Lower leg skin (tissue), 3 donors: ENCODE results near the gene TPRN.

Source experiments
- POLR2A ChIP-seq, 2 donors: fragments of 450-650 bp; IDR thresholded peaks; one replicate each; pipeline ENCODE4 v1.6.1; 2016 to 2017; ENCODE audit warnings: antibody characterized with exemption in 2 of 2, mild to moderate bottlenecking in 1 of 2, moderate library complexity in 1 of 2
- TF ChIP-seq, protein P1 (sequence below), 3 donors: fragments of 450-650 bp; IDR thresholded peaks; one replicate each; pipeline ENCODE4 v1.5.1; 2016; ENCODE audit warnings: antibody characterized with exemption in 3 of 3, mild to moderate bottlenecking in 3 of 3, moderate library complexity in 2 of 3

DNA sequence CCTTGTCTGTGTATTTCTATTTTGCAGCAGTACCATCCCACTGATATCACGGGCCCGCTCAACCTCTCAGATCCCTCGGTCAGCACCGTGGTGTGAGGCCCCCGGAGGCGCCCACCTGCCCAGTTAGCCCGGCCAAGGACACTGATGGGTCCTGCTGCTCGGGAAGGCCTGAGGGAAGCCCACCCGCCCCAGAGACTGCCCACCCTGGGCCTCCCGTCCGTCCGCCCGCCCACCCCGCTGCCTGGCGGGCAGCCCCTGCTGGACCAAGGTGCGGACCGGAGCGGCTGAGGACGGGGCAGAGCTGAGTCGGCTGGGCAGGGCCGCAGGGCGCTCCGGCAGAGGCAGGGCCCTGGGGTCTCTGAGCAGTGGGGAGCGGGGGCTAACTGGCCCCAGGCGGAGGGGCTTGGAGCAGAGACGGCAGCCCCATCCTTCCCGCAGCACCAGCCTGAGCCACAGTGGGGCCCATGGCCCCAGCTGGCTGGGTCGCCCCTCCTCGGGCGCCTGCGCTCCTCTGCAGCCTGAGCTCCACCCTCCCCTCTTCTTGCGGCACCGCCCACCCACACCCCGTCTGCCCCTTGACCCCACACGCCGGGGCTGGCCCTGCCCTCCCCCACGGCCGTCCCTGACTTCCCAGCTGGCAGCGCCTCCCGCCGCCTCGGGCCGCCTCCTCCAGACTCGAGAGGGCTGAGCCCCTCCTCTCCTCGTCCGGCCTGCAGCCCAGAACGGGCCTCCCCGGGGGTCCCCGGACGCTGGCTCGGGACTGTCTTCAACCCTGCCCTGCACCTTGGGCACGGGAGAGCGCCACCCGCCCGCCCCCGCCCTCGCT is 32.6 kb downstream of the TPRN start:
- TF ChIP-seq, protein P1, sequence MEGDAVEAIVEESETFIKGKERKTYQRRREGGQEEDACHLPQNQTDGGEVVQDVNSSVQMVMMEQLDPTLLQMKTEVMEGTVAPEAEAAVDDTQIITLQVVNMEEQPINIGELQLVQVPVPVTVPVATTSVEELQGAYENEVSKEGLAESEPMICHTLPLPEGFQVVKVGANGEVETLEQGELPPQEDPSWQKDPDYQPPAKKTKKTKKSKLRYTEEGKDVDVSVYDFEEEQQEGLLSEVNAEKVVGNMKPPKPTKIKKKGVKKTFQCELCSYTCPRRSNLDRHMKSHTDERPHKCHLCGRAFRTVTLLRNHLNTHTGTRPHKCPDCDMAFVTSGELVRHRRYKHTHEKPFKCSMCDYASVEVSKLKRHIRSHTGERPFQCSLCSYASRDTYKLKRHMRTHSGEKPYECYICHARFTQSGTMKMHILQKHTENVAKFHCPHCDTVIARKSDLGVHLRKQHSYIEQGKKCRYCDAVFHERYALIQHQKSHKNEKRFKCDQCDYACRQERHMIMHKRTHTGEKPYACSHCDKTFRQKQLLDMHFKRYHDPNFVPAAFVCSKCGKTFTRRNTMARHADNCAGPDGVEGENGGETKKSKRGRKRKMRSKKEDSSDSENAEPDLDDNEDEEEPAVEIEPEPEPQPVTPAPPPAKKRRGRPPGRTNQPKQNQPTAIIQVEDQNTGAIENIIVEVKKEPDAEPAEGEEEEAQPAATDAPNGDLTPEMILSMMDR (IDR thresholded peaks at IDR 0.05) = no peak
- TF ChIP-seq POLR2A (IDR thresholded peaks at IDR 0.05) = no peak
